HEK293 (cell line): ENCODE measurements around the gene DYNC1I1.

Source experiments
- CTCF ChIA-PET: fragments of 350-600 bp; formaldehyde crosslinking; extraction: SDS; loops from one replicate; lab custom pipeline; 2021; ENCODE audit warnings: antibody characterized with exemption; lab: Yijun Ruan, JAX
- POLR2A ChIA-PET: fragments of 300-600 bp; formaldehyde crosslinking; extraction: SDS; loops from one replicate; lab custom pipeline; 2020; ENCODE audit warnings: antibody characterized with exemption, inconsistent platforms; lab: Yijun Ruan, JAX
- H3K27ac ChIP-seq: fragments of 200-500 bp; sonication (Bioruptor generic); 2 replicates; pipeline ENCODE4 v1.5.1; 2014; ENCODE audit warnings: low read depth, low read length, control low read depth, inconsistent platforms; ENCODE audit errors: extremely low read depth
- H3K36me3 ChIP-seq, 2 experiments: fragments of 200-500 bp in 1 of 2; sonication (Bioruptor generic) in 1 of 2; 1 replicate in 1 of 2; 2 replicates in 1 of 2; pipeline ENCODE4 v1.5.1; 2014 to 2017; ENCODE audit warnings: inconsistent platforms in 2 of 2, low read length in 2 of 2; ENCODE audit not compliant: control insufficient read depth in 2 of 2, insufficient read depth in 1 of 2
- H3K4me1 ChIP-seq: fragments of 200-500 bp; sonication (Bioruptor generic); 2 replicates; pipeline ENCODE4 v1.5.1; 2014; ENCODE audit warnings: mild to moderate bottlenecking, low read length, inconsistent platforms; ENCODE audit not compliant: control insufficient read depth, insufficient read depth
- H3K4me3 ChIP-seq: 2 replicates; pipeline ENCODE4 v1.5.1; 2011; ENCODE audit warnings: low read depth, mild to moderate bottlenecking, control low read depth, low read length, moderate library complexity
- H3K9me3 ChIP-seq: fragments of 200-500 bp; sonication (Bioruptor generic); 2 replicates; pipeline ENCODE4 v1.5.1; 2014; ENCODE audit warnings: low read depth, low read length, inconsistent platforms; ENCODE audit not compliant: control insufficient read depth, insufficient read depth
- EGR2 ChIP-seq: fragments of 450-650 bp; formaldehyde crosslinking; IDR thresholded peaks from 2 replicates; pipeline ENCODE4 v1.5.1; 2016; ENCODE audit warnings: low read depth, missing biosample characterization, missing genetic modification characterization
- HOXC10 ChIP-seq: sonication (generic); formaldehyde crosslinking; IDR thresholded peaks from 2 replicates; pipeline ENCODE4 v1.8.1; 2023; ENCODE audit warnings: mild to moderate bottlenecking, missing genetic modification reagents
- HOXD13 ChIP-seq: sonication (generic); formaldehyde crosslinking; IDR thresholded peaks from 2 replicates; pipeline ENCODE4 v1.8.0; 2022; ENCODE audit warnings: missing genetic modification reagents, borderline replicate concordance
- KLF1 ChIP-seq: fragments of 450-650 bp; formaldehyde crosslinking; IDR thresholded peaks from 2 replicates; pipeline ENCODE4 v1.5.1; 2016; ENCODE audit warnings: missing biosample characterization, missing genetic modification characterization
- PRDM10 ChIP-seq: fragments of 450-650 bp; formaldehyde crosslinking; IDR thresholded peaks from 2 replicates; pipeline ENCODE4 v1.5.1; 2016; ENCODE audit warnings: missing biosample characterization, missing genetic modification characterization
- REPIN1 ChIP-seq: fragments of 450-650 bp; formaldehyde crosslinking; IDR thresholded peaks from 2 replicates; pipeline ENCODE4 v1.5.1; 2017; ENCODE audit warnings: missing biosample characterization, missing genetic modification characterization, low read depth
- SALL2 ChIP-seq: fragments of 450-650 bp; formaldehyde crosslinking; IDR thresholded peaks from 2 replicates; pipeline ENCODE4 v1.5.0; 2017; ENCODE audit warnings: missing biosample characterization, mild to moderate bottlenecking, missing genetic modification characterization, borderline replicate concordance
- TRIM28 ChIP-seq: IDR thresholded peaks from 2 replicates; pipeline ENCODE4 v1.6.1; 2011; ENCODE audit warnings: low read length, control low read depth, borderline replicate concordance
- WT1 ChIP-seq: fragments of 450-650 bp; formaldehyde crosslinking; IDR thresholded peaks from 2 replicates; pipeline ENCODE4 v1.5.1; 2016; ENCODE audit warnings: missing biosample characterization, missing genetic modification characterization
- YY1 ChIP-seq: fragments of 450-650 bp; formaldehyde crosslinking; IDR thresholded peaks from 2 replicates; pipeline ENCODE4 v1.5.1; 2018; ENCODE audit warnings: missing biosample characterization, missing genetic modification characterization
- ZNF221 ChIP-seq: fragments of 450-650 bp; formaldehyde crosslinking; IDR thresholded peaks from 2 replicates; pipeline ENCODE4 v1.5.1; 2017; ENCODE audit warnings: missing biosample characterization, missing genetic modification characterization, borderline replicate concordance
- ZNF280D ChIP-seq: fragments of 450-650 bp; formaldehyde crosslinking; IDR thresholded peaks from 2 replicates; pipeline ENCODE4 v1.5.1; 2016; ENCODE audit warnings: missing biosample characterization, missing genetic modification characterization
- ZNF37A ChIP-seq: fragments of 450-650 bp; IDR thresholded peaks from 2 replicates; pipeline ENCODE4 v1.5.1; 2018; ENCODE audit warnings: missing biosample characterization, missing genetic modification characterization
- ZNF48 ChIP-seq: fragments of 450-650 bp; formaldehyde crosslinking; IDR thresholded peaks from 2 replicates; pipeline ENCODE4 v1.5.1; 2016; ENCODE audit warnings: missing biosample characterization, missing genetic modification characterization
- ZNF521 ChIP-seq: fragments of 450-650 bp; formaldehyde crosslinking; IDR thresholded peaks from 2 replicates; pipeline ENCODE4 v1.5.1; 2017; ENCODE audit warnings: missing biosample characterization, mild to moderate bottlenecking, missing genetic modification characterization
- ZNF530 ChIP-seq: fragments of 450-650 bp; formaldehyde crosslinking; IDR thresholded peaks from 2 replicates; pipeline ENCODE4 v1.5.1; 2016; ENCODE audit warnings: low read depth, missing biosample characterization, missing genetic modification characterization
- ZNF561 ChIP-seq: fragments of 450-650 bp; IDR thresholded peaks from 2 replicates; pipeline ENCODE4 v1.5.1; 2018; ENCODE audit warnings: missing biosample characterization, missing genetic modification characterization, borderline replicate concordance
- ZNF571 ChIP-seq: fragments of 450-650 bp; formaldehyde crosslinking; IDR thresholded peaks from 2 replicates; pipeline ENCODE4 v1.5.0; 2017; ENCODE audit warnings: missing biosample characterization, missing genetic modification characterization
- ZNF626 ChIP-seq: fragments of 450-650 bp; sonication (Bioruptor Pico); formaldehyde crosslinking; IDR thresholded peaks from 2 replicates; pipeline ENCODE4 v1.5.1; 2018; ENCODE audit warnings: missing biosample characterization, missing genetic modification characterization, inconsistent platforms
- ZNF658 ChIP-seq: fragments of 450-650 bp; formaldehyde crosslinking; IDR thresholded peaks from 2 replicates; pipeline ENCODE4; 2016; ENCODE audit warnings: missing biosample characterization, missing genetic modification characterization
- ZNF747 ChIP-seq: fragments of 450-650 bp; formaldehyde crosslinking; IDR thresholded peaks from 2 replicates; pipeline ENCODE4 v1.5.1; 2016; ENCODE audit warnings: missing biosample characterization, missing genetic modification characterization
- ZNF843 ChIP-seq: fragments of 450-650 bp; formaldehyde crosslinking; IDR thresholded peaks from 2 replicates; pipeline ENCODE4 v1.5.1; 2016; ENCODE audit warnings: missing biosample characterization, missing genetic modification characterization
- TF ChIP-seq, protein P1 (sequence below): fragments of 450-650 bp; formaldehyde crosslinking; IDR thresholded peaks from 2 replicates; pipeline ENCODE4 v1.5.1; 2016; ENCODE audit warnings: missing biosample characterization, missing genetic modification characterization
- TF ChIP-seq, protein P2 (sequence below): fragments of 450-650 bp; formaldehyde crosslinking; optimal IDR thresholded peaks from 2 replicates; pipeline ENCODE3; 2016; ENCODE audit warnings: missing biosample characterization, mild to moderate bottlenecking, missing genetic modification characterization
- TF ChIP-seq, protein P3 (sequence below): fragments of 450-650 bp; formaldehyde crosslinking; IDR thresholded peaks from 2 replicates; pipeline ENCODE4 v1.5.1; 2017; ENCODE audit warnings: missing biosample characterization, missing genetic modification characterization
- TF ChIP-seq, protein P4 (sequence below): fragments of 450-650 bp; formaldehyde crosslinking; IDR thresholded peaks from 2 replicates; pipeline ENCODE4; 2016; ENCODE audit warnings: missing biosample characterization, missing genetic modification characterization

DYNC1I1 gene

GRCh38 chr7:96016056-96016586 lies 243.8 kb downstream of the DYNC1I1 start:
- no peaks in the 10 kb centered on the region for H3K36me3 ChIP-seq
- H3K27ac ChIP-seq, result no peak overlapping the region
- H3K4me3 ChIP-seq, result no peak overlapping the region
- H3K4me1 ChIP-seq, result no peaks in the 10 kb centered on the region
- H3K9me3 ChIP-seq, result no peaks in the 10 kb centered on the region
- ChIA-PET CTCF (no interaction called here), POLR2A (no interaction called here)
- TF ChIP-seq ZNF37A, result no peak
- no peak for TF ChIP-seq EGR2 (tag by site-specific recombination)
- TF ChIP-seq ZNF221, result no peak
- TF ChIP-seq, protein P1, sequence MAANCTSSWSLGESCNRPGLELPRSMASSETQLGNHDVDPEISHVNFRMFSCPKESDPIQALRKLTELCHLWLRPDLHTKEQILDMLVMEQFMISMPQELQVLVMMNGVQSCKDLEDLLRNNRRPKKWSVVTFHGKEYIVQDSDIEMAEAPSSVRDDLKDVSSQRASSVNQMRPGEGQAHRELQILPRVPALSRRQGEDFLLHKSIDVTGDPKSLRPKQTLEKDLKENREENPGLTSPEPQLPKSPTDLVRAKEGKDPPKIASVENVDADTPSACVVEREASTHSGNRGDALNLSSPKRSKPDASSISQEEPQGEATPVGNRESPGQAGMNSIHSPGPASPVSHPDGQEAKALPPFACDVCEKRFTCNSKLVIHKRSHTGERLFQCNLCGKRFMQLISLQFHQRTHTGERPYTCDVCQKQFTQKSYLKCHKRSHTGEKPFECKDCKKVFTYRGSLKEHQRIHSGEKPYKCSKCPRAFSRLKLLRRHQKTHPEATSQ, result no peak
- TF ChIP-seq, protein P2, sequence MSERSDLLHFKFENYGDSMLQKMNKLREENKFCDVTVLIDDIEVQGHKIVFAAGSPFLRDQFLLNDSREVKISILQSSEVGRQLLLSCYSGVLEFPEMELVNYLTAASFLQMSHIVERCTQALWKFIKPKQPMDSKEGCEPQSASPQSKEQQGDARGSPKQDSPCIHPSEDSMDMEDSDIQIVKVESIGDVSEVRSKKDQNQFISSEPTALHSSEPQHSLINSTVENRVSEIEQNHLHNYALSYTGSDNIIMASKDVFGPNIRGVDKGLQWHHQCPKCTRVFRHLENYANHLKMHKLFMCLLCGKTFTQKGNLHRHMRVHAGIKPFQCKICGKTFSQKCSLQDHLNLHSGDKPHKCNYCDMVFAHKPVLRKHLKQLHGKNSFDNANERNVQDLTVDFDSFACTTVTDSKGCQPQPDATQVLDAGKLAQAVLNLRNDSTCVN, result no peak
- TF ChIP-seq ZNF561 (tag by site-specific recombination), result no peak
- no peak for TF ChIP-seq SALL2 (tag by site-specific recombination)
- no peak for TF ChIP-seq ZNF521 (tag by site-specific recombination)
- no peak for TF ChIP-seq TRIM28
- no peak for TF ChIP-seq ZNF530 (tag by site-specific recombination)
- no peak for TF ChIP-seq YY1 (tag by site-specific recombination)
- no peak for TF ChIP-seq ZNF747 (tag by site-specific recombination)
- TF ChIP-seq ZNF843 (tag by site-specific recombination), result no peak
- TF ChIP-seq KLF1 (tag by site-specific recombination), result no peak
- no peak for TF ChIP-seq HOXD13 (CRISPR knock-in tag)

DNA sequence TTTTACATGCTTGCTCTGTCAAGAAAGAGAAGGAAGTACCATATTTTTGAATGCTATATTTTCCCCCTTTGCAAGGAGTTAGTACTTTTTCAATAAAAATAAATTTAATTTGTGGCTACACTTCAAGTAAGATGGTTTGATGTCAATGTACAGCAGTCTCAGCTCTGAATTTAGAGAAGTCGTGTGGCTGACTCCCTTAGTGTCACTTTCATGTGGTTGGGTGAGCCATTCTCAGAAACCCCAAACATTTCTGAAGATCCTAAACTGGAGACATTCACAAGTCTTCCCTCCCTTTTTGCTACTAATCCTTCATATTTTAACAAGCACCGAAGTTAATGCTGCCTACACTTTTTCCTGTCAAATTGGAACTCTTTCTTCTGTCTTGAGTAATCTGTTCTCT lies 244.4 kb downstream of the DYNC1I1 start:
- ChIA-PET CTCF (no interaction called here), POLR2A (no interaction called here)
- H3K9me3 ChIP-seq, result no peaks in the 10 kb centered on the region
- no peak overlapping the region for H3K27ac ChIP-seq
- H3K4me3 ChIP-seq, result no peak overlapping the region
- H3K4me1 ChIP-seq, result no peaks in the 10 kb centered on the region
- H3K36me3 ChIP-seq, result no peaks in the 10 kb centered on the region
- TF ChIP-seq ZNF280D (tag by site-specific recombination) (no peak), ZNF626 (tag by site-specific recombination) (no peak), WT1 (tag by site-specific recombination) (no peak), HOXD13 (CRISPR knock-in tag) (no peak), ZNF571 (tag by site-specific recombination) (no peak), ZNF658 (tag by site-specific recombination) (no peak), REPIN1 (no peak), PRDM10 (tag by site-specific recombination) (no peak), ZNF48 (no peak), HOXC10 (CRISPR knock-in tag) (no peak)
- TF ChIP-seq, protein P3, sequence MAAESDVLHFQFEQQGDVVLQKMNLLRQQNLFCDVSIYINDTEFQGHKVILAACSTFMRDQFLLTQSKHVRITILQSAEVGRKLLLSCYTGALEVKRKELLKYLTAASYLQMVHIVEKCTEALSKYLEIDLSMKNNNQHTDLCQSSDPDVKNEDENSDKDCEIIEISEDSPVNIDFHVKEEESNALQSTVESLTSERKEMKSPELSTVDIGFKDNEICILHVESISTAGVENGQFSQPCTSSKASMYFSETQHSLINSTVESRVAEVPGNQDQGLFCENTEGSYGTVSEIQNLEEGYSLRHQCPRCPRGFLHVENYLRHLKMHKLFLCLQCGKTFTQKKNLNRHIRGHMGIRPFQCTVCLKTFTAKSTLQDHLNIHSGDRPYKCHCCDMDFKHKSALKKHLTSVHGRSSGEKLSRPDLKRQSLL, result no peak
- TF ChIP-seq, protein P4, sequence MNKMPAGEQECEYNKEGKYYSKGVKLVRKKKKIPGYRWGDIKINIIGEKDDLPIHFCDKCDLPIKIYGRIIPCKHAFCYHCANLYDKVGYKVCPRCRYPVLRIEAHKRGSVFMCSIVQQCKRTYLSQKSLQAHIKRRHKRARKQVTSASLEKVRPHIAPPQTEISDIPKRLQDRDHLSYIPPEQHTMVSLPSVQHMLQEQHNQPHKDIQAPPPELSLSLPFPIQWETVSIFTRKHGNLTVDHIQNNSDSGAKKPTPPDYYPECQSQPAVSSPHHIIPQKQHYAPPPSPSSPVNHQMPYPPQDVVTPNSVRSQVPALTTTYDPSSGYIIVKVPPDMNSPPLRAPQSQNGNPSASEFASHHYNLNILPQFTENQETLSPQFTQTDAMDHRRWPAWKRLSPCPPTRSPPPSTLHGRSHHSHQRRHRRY (tag by site-specific recombination), result no peak
